Breast epithelium (tissue), 4 donors: ENCODE results near the gene ISCU. TPM values are rescaled to one million over a fixed set of nuclear protein-coding genes. Genes with fewer than 3 reads are reported as not detected.

Experiments used
- DNase-seq, 2 donors: peaks; one replicate each; pipeline ENCODE4 v3.0.0-alpha.2; 2019; ENCODE audit warnings: low spot score in 2 of 2
- H3K27ac ChIP-seq, 2 donors: fragments of 200-600 bp; sonication (generic) in 1 of 2; one replicate each; pipeline ENCODE4 v1.5.1; 2016 to 2019; ENCODE audit warnings: mild to moderate bottlenecking in 1 of 2
- H3K27me3 ChIP-seq, 2 donors: fragments of 200-600 bp; sonication (generic) in 1 of 2; one replicate each; pipeline versions ENCODE4 v1.5.1 to v1.6.0; 2017 to 2019; ENCODE audit warnings: control low read depth in 1 of 2, mild to moderate bottlenecking in 1 of 2
- H3K36me3 ChIP-seq: fragments of 200-600 bp; one replicate; pipeline ENCODE4 v1.5.1; 2019
- H3K4me1 ChIP-seq, 2 donors: fragments of 200-600 bp; sonication (generic); one replicate each; pipeline ENCODE4 v1.5.1; 2016 to 2019; ENCODE audit warnings: control low read depth in 1 of 2
- H3K4me3 ChIP-seq, 3 donors: fragments of 200-600 bp; sonication (generic); 1 replicate in 2 of 3; 2 replicates in 1 of 3; pipeline ENCODE4 v1.5.1; 2016 to 2019; ENCODE audit warnings: mild to moderate bottlenecking in 3 of 3, moderate library complexity in 2 of 3
- H3K9me3 ChIP-seq, 2 donors: fragments of 200-600 bp; sonication (generic) in 1 of 2; one replicate each; pipeline ENCODE4 v1.5.1; 2016 to 2019; ENCODE audit warnings: control low read depth in 1 of 2
- POLR2A ChIP-seq: fragments of 450-650 bp; IDR thresholded peaks from one replicate; pipeline ENCODE4 v1.6.1; 2016; ENCODE audit warnings: antibody characterized with exemption, mild to moderate bottlenecking, moderate library complexity
- POLR2AphosphoS5 ChIP-seq, 3 donors: sonication (generic); formaldehyde crosslinking; IDR thresholded peaks; one replicate each; pipeline ENCODE4 v1.6.1; 2017; ENCODE audit warnings: antibody characterized with exemption in 3 of 3
- intact Hi-C: fragments of 100-400 bp; cut with DNase I; formaldehyde crosslinking; loops from one replicate; pipeline ENCODE4 v1.15.1; 2023; ENCODE audit warnings: low total_unique reads
- total RNA-seq, 3 donors: library from RNA; depleted of rRNA; stranded (reverse); fragments of >200 nt; gene quantifications; one replicate each; pipeline ENCODE4 v1.1.0, GENCODE V29; 2016
- TF ChIP-seq, protein P1 (sequence below), 3 donors: fragments of 450-650 bp; IDR thresholded peaks; one replicate each; pipeline ENCODE4 v1.5.1; 2016 to 2017; ENCODE audit warnings: antibody characterized with exemption in 3 of 3, mild to moderate bottlenecking in 3 of 3, moderate library complexity in 3 of 3

ISCU gene
- total RNA-seq, 3 donors from 2014 or later = 220 to 328 (median 227) TPM

DNA sequence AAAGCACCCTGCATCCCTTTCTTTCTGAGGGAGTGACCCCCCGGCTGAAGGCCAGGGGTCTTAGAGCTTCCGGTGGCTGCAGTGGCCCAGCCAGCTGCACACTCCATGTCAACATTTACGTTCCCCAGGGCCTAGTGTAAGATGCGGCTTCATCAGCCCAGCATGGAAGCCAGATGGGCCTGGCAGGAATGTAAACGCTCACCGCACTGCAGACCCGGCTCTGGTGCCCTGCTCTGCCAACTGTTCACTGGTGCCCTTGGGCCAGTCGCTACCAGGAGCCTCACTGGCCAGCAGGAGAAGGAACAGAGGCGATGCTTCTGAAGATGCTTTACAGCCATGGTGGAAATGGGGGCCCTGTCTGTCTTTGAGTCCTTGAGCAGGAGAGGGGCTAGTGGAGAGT lies 44.1 kb downstream of the ISCU start:
- no peaks in the 10 kb centered on the region for H3K27me3 ChIP-seq
- intact Hi-C loops = no loop called here
- H3K27ac ChIP-seq = no peak overlapping the region
- no peaks in the 10 kb centered on the region for H3K4me1 ChIP-seq
- H3K4me3 ChIP-seq = no peak overlapping the region
- no peak for TF ChIP-seq POLR2A
- TF ChIP-seq, protein P1, sequence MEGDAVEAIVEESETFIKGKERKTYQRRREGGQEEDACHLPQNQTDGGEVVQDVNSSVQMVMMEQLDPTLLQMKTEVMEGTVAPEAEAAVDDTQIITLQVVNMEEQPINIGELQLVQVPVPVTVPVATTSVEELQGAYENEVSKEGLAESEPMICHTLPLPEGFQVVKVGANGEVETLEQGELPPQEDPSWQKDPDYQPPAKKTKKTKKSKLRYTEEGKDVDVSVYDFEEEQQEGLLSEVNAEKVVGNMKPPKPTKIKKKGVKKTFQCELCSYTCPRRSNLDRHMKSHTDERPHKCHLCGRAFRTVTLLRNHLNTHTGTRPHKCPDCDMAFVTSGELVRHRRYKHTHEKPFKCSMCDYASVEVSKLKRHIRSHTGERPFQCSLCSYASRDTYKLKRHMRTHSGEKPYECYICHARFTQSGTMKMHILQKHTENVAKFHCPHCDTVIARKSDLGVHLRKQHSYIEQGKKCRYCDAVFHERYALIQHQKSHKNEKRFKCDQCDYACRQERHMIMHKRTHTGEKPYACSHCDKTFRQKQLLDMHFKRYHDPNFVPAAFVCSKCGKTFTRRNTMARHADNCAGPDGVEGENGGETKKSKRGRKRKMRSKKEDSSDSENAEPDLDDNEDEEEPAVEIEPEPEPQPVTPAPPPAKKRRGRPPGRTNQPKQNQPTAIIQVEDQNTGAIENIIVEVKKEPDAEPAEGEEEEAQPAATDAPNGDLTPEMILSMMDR (IDR thresholded peaks at IDR 0.05) = no peak
- no peak for TF ChIP-seq POLR2AphosphoS5 (IDR thresholded peaks at IDR 0.05)
- H3K36me3 ChIP-seq = no peaks in the 10 kb centered on the region
- H3K9me3 ChIP-seq = no peaks in the 10 kb centered on the region
- no peak for DNase-seq

DNA sequence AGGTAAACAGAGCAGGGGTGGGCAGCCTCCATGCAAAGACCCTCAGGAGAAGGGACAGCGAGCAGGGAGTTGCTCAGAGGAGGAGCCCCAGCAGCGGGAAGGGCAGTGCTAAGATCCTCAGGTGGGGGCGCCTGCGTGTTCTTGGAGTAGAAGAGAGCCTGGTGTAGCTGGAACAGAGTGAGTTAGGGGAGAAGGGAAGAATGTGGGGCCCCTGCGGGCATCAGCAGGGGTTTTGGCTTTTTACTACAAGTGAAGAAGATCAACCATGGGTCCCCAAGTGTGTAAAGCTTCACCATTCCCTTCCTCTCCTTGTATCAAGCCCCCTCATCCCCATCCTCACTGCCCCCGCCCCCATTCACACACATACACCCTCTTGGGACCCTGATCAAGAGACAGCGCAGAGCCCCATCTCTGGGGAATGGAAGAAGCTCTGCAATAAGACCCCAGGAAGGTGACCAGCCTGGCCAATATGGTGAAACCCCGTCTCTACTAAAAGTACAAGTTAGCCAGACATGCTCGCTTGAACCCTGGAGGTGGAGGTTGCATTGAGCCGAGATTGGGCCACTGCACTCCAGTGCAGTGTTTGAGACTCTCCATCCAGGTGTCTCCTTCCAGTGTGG lies 45.7 kb downstream of the ISCU start:
- TF ChIP-seq, protein P1 (IDR thresholded peaks at IDR 0.05) = no peak
- no peak for TF ChIP-seq POLR2AphosphoS5 (IDR thresholded peaks at IDR 0.05)
- no peak for DNase-seq
- Histone ChIP-seq H3K36me3 (no peaks in the 10 kb centered on the region), H3K4me3 (no peak overlapping the region), H3K4me1 (no peaks in the 10 kb centered on the region), H3K9me3 (no peaks in the 10 kb centered on the region), H3K27me3 (no peaks in the 10 kb centered on the region), H3K27ac (no peak overlapping the region)
- intact Hi-C loops = no loop called here

DNA sequence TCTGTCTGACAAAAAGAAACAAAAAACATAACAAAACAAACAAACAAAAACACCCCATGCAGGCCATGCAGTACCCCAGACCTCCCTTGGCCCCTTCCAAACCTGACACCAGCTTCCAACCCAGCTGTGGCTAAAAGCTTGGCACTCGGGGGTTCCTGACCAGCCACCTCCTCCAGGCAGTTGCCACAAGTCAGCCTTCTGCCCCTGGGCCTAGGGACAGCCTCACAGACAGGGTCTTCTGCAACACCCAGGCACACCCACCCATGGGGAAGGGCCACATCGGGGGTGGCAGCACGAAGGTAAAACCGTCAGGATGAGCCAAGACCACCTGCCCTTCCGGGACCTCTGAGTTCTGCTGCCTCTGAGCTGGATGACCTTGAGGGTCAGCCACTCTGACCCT lies 46.2 kb downstream of the ISCU start:
- H3K9me3 ChIP-seq = no peaks in the 10 kb centered on the region
- no peak overlapping the region for H3K4me3 ChIP-seq
- no peaks in the 10 kb centered on the region for H3K27me3 ChIP-seq
- no peaks in the 10 kb centered on the region for H3K36me3 ChIP-seq
- TF ChIP-seq POLR2A (no peak), POLR2AphosphoS5 (IDR thresholded peaks at IDR 0.05) (no peak)
- TF ChIP-seq, protein P1 (IDR thresholded peaks at IDR 0.05) = no peak
- no peak overlapping the region for H3K27ac ChIP-seq
- intact Hi-C loops = no loop called here
- H3K4me1 ChIP-seq = no peaks in the 10 kb centered on the region
- DNase-seq = no peak

DNA sequence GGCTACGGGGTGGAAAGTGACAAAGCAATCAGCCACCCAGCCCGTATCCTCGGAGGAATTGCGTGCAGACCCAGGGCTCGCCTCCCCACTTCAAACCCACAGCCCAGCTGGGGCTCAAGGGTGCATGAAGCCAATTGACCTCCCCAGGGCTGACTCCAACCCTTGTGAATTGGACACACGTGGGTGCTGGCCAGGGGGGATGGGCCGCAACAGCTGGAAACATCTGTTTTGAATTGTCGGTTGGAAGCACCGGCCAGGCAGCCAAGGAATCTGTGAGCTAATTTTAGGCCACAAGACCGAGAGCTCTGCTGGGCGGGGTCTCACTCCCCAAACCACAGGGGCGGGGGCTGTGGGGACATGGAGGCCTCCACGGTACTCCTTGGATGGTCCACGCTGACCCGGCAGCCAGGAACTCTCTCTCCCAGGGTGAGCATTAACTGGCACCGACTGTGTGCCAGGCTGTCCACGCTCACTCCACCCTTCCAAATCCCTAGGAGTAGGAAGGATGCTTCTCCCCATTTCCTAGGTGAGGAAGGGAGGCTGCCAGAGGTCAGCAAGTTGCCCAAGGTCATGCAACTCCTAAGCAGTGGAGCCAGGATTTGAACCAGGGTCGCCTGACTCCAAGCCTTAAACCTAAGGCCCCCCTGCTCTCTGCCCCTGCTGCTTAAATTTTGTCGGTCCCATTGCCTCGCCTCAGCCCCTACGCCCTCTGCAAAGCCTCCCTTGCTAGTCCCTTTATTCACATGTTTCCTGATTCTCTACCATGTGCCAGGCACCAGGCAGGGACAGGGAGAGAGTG lies 47.3 kb downstream of the ISCU start:
- H3K9me3 ChIP-seq = no peaks in the 10 kb centered on the region
- no peaks in the 10 kb centered on the region for H3K36me3 ChIP-seq
- H3K4me3 ChIP-seq = no peak overlapping the region
- DNase-seq = peak; percentile 43 to 59
- TF ChIP-seq POLR2AphosphoS5 (IDR thresholded peaks at IDR 0.05) (peak; percentile 42 to 73 (median 66)), POLR2A (no peak)
- H3K4me1 ChIP-seq = no peaks in the 10 kb centered on the region
- no peaks in the 10 kb centered on the region for H3K27me3 ChIP-seq
- H3K27ac ChIP-seq = peak overlapping the region in 1 of 2 donors; percentile 19
- intact Hi-C loops = no loop called here

DNA sequence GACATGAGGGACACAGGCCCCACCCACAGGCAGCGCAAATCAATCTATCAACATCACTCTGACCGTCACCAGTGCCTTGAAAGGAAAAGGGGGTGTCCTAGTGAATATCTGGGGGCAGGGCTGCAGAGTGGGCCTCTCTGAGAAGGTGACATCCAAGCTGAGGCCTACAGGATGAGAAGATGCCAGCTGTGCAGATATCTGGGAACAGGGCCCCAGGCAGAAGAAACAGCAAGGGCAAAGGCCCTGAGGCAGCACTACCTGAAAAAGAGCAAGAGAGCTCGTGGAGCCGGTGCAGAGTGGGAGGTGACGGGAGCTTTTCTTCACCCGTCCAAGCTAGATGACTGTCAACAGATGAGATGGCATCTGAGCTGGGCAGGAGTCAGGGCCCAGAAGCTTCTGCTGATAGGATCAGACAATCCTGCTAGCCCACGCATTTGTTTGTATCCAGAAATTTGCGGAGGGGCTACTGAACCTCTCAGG lies 48.0 kb downstream of the ISCU start:
- TF ChIP-seq, protein P1 (IDR thresholded peaks at IDR 0.05) = no peak
- TF ChIP-seq POLR2AphosphoS5 (IDR thresholded peaks at IDR 0.05) (no peak), POLR2A (no peak)
- intact Hi-C loops = no loop called here
- H3K27me3 ChIP-seq = no peaks in the 10 kb centered on the region
- H3K36me3 ChIP-seq = no peaks in the 10 kb centered on the region
- H3K4me1 ChIP-seq = no peaks in the 10 kb centered on the region
- no peak overlapping the region for H3K4me3 ChIP-seq
- no peak overlapping the region for H3K27ac ChIP-seq
- DNase-seq = no peak
- no peaks in the 10 kb centered on the region for H3K9me3 ChIP-seq
